ENCODE measurements around the gene HLTF.

- no peak for TF ChIP-seq CTCF (IDR thresholded peaks at IDR 0.05)
- TF ChIP-seq POLR2AphosphoS5 (IDR thresholded peaks at IDR 0.05): no peak
- no peak for TF ChIP-seq POLR2A (IDR thresholded peaks at IDR 0.05)
- no peak for TF ChIP-seq EP300 (IDR thresholded peaks at IDR 0.05; ENCODE audit: low read depth)
These were observed 62.4 kb downstream of the HLTF start for GRCh38 chr3:149023951-149024350.

All from transverse colon (tissue), 4 donors.